ENCODE data around the gene KCNMB1.

Gene KCNMB1

GRCh38 chr5:170360709-170361108 is 28.5 kb downstream of the KCNMB1 start:
- TF ChIP-seq, protein P1, sequence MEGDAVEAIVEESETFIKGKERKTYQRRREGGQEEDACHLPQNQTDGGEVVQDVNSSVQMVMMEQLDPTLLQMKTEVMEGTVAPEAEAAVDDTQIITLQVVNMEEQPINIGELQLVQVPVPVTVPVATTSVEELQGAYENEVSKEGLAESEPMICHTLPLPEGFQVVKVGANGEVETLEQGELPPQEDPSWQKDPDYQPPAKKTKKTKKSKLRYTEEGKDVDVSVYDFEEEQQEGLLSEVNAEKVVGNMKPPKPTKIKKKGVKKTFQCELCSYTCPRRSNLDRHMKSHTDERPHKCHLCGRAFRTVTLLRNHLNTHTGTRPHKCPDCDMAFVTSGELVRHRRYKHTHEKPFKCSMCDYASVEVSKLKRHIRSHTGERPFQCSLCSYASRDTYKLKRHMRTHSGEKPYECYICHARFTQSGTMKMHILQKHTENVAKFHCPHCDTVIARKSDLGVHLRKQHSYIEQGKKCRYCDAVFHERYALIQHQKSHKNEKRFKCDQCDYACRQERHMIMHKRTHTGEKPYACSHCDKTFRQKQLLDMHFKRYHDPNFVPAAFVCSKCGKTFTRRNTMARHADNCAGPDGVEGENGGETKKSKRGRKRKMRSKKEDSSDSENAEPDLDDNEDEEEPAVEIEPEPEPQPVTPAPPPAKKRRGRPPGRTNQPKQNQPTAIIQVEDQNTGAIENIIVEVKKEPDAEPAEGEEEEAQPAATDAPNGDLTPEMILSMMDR (conservative IDR thresholded peaks at IDR 0.05), result no peak
- TF ChIP-seq ZFX (IDR thresholded peaks at IDR 0.05), result no peak
- H3K27ac ChIP-seq, result no peak overlapping the region

- no peak overlapping the region for H3K27ac ChIP-seq
- TF ChIP-seq ZFX (IDR thresholded peaks at IDR 0.05), result no peak
These were observed 31.2 kb downstream of the KCNMB1 start for GRCh38 chr5:170357955-170358444.

GRCh38 chr5:170355601-170356098 is 33.5 kb downstream of the KCNMB1 start:
- H3K27ac ChIP-seq, result no peak overlapping the region; the same call in 1 of the 2 replicates
- TF ChIP-seq, protein P1 (conservative IDR thresholded peaks at IDR 0.05), result no peak
- no peak for TF ChIP-seq ZFX (IDR thresholded peaks at IDR 0.05)

DNA sequence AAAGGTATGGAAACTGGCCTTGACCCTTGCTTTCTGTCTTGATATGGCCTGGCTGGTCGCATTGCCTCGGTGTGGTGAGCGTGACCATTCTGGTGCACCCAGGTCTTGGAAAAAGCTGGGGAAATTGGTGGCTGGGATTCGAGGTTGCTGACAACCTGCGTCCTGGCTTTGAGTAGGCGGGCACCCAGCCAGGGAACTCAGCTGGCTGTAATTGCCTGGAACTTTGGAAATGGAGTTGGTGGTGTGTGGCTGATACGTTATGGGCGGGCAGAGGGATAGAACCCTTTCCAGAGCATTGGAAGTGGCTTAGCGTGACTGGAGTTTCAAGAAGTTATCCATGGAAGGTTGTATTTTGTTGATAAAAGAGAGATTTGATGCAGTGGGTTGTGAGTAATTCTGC is 35.2 kb downstream of the KCNMB1 start:
- TF ChIP-seq ZFX (IDR thresholded peaks at IDR 0.05), result no peak
- TF ChIP-seq, protein P1 (conservative IDR thresholded peaks at IDR 0.05), result no peak
- no peak overlapping the region for H3K27ac ChIP-seq

GRCh38 chr5:170353011-170353761 is 36.0 kb downstream of the KCNMB1 start:
- no peak overlapping the region for H3K27ac ChIP-seq
- TF ChIP-seq, protein P1 (conservative IDR thresholded peaks at IDR 0.05), result no peak
- no peak for TF ChIP-seq ZFX (IDR thresholded peaks at IDR 0.05)

DNA sequence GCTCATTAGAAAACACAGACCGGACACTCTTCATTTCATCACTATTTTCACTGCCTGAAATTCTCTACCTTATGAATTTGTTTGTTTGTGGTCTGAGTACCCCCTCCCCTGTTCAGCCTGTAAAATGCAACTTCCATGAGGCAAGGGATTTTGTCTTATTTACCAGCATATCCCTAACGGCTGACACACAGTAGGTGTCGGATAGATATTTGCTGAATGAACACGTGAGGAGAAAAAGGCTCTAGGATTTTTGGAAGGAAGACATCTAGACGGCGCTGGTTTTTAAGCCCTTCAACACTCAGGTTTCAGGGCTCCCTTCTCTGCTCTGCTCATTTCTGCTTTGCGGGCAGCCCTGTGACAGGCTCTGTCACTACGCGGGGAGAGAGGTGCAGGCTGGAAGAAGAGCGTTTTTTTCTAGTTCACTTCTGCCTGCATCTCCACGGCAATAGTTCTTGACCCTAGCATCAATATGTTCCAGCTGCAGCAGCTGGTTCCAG is 41.0 kb downstream of the KCNMB1 start:
- TF ChIP-seq, protein P1 (conservative IDR thresholded peaks at IDR 0.05), result no peak
- no peak for TF ChIP-seq ZFX (IDR thresholded peaks at IDR 0.05)
- no peak overlapping the region for H3K27ac ChIP-seq

DNA sequence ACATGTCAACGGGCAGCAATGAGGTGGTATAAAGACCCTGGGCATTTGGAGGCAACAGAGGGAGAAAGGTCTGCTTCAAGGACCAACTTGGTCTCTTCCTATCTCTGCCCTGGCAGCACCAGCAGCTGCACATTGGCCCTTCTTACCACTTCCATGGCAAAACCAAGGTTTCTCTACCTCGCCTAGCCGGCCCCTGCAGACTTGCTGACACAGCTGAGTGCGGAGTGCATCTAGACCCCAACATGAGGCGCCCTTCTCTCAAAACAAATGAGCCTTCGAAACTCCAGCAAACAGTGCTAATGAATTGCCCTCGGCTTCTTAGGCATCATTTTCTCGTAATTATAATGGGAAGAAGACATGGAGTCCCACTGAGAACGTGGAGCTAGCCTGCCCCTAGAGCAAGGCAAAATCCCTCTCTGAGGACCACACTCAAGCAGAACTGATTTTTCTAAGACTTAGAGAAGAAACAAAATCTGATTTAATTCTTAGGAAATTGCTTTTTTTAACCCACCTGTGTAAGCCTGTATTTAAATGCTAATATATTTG is 42.1 kb downstream of the KCNMB1 start:
- TF ChIP-seq ZFX (IDR thresholded peaks at IDR 0.05), result no peak
- TF ChIP-seq, protein P1 (conservative IDR thresholded peaks at IDR 0.05), result no peak
- H3K27ac ChIP-seq, result no peak overlapping the region

All from C4-2B (cell line).